ENCODE measurements around the gene EYA2. TPM values are rescaled to one million over a fixed set of nuclear protein-coding genes. Genes with fewer than 3 reads are reported as not detected.

Gene EYA2
- total and polyA plus RNA-seq, 12 donors: 0.26 to 1.9 (median 0.70) TPM

- no peak overlapping the region for H3K4me3 ChIP-seq
- no peak for DNase-seq
- no peaks in the 10 kb centered on the region for H3K36me3 ChIP-seq
- intact Hi-C loops (cut with DNase I): no loop called here
- H3K9me3 ChIP-seq: peaks cover 0 to 24% (median 6%) of the 10 kb centered on the region in 11 donors
- H3K27ac ChIP-seq: no peak overlapping the region
- H3K27me3 ChIP-seq: peaks cover 0 to 8% (median 0%) of the 10 kb centered on the region in 7 donors
- peaks cover 0 to 22% (median 0%) of the 10 kb centered on the region in 9 donors for H3K4me1 ChIP-seq
- 65 to 70% methylated on average over 1 of the region's 1 CpG for WGBS, 2 donors
- TF ChIP-seq CTCF (IDR thresholded peaks at IDR 0.05): no peak
- ATAC-seq: no peak
Observed at GRCh38 chr20:47095690-47096089, 201.0 kb downstream of the EYA2 start.

GRCh38 chr20:47097691-47098622 is 203.3 kb downstream of the EYA2 start:
- H3K9me3 ChIP-seq: peaks cover 0 to 34% (median 6%) of the 10 kb centered on the region in 11 donors
- TF ChIP-seq CTCF (IDR thresholded peaks at IDR 0.05): no peak
- H3K4me3 ChIP-seq: no peak overlapping the region
- 51 to 55% methylated on average over 13 of the region's 13 CpGs for WGBS, 2 donors
- ATAC-seq (no peak), DNase-seq (no peak)
- peaks cover 0 to 38% (median 0%) of the 10 kb centered on the region in 9 donors for H3K4me1 ChIP-seq
- H3K27me3 ChIP-seq: peaks cover 0 to 8% (median 0%) of the 10 kb centered on the region in 7 donors
- intact Hi-C loops (cut with DNase I): no loop called here
- no peaks in the 10 kb centered on the region for H3K36me3 ChIP-seq
- peak overlapping the region in 1 of 10 donors; percentile 46 for H3K27ac ChIP-seq

GRCh38 chr20:47099093-47099492 is 204.4 kb downstream of the EYA2 start:
- WGBS, 2 donors: 89 to 91% methylated on average over 7 of the region's 7 CpGs
- H3K9me3 ChIP-seq: peaks cover 0 to 40% (median 6%) of the 10 kb centered on the region in 11 donors
- DNase-seq: no peak
- H3K4me1 ChIP-seq: peaks cover 0 to 39% (median 0%) of the 10 kb centered on the region in 9 donors
- TF ChIP-seq CTCF (IDR thresholded peaks at IDR 0.05): no peak
- H3K27me3 ChIP-seq: peaks cover 0 to 8% (median 0%) of the 10 kb centered on the region in 7 donors
- no peak for ATAC-seq
- no peaks in the 10 kb centered on the region for H3K36me3 ChIP-seq
- H3K4me3 ChIP-seq: no peak overlapping the region
- intact Hi-C loops (cut with DNase I): no loop called here
- H3K27ac ChIP-seq: no peak overlapping the region

- H3K27me3 ChIP-seq: peaks cover 0 to 8% (median 0%) of the 10 kb centered on the region in 7 donors
- peaks cover 0 to 39% (median 0%) of the 10 kb centered on the region in 9 donors for H3K4me1 ChIP-seq
- intact Hi-C loops (cut with DNase I): no loop called here
- peak in 6 of 8 donors; percentile 20 to 65 (median 51) for ATAC-seq
- peak overlapping the region in 1 of 10 donors; percentile 8 for H3K27ac ChIP-seq
- no peaks in the 10 kb centered on the region for H3K36me3 ChIP-seq
- H3K4me3 ChIP-seq: no peak overlapping the region
- peaks cover 0 to 40% (median 6%) of the 10 kb centered on the region in 11 donors for H3K9me3 ChIP-seq
- DNase-seq: peak; percentile 23 to 24
- WGBS, 2 donors: 42 to 45% methylated on average over 6 of the region's 6 CpGs
- no peak for TF ChIP-seq CTCF (IDR thresholded peaks at IDR 0.05)
Observed at GRCh38 chr20:47099825-47100441, 205.3 kb downstream of the EYA2 start.
